Endothelial cell of umbilical vein (primary cell): ENCODE measurements around the gene KIF19. TPM values are rescaled to one million over a fixed set of nuclear protein-coding genes. Genes with fewer than 3 reads are reported as not detected.

Experiments used
- BruUV-seq: library from RNA; stranded (reverse); fragments of 400-500 nt; replicated peaks from 2 replicates; lab custom pipeline; 2021; lab: Mats Ljungman, UMichigan
- CTCF ChIA-PET: fragments of 300-600, 350-600 bp; sonication (Branson Sonifier 250); formaldehyde crosslinking; loops from one replicate; lab custom pipeline; 2021; ENCODE audit warnings: antibody characterized with exemption, inconsistent platforms; lab: Charles Lee
- POLR2A ChIA-PET: fragments of 300-600, 350-600 bp; sonication (Branson Sonifier 250); formaldehyde crosslinking; loops from one replicate; lab custom pipeline; 2021; ENCODE audit warnings: antibody characterized with exemption, inconsistent platforms; lab: Charles Lee
- DNase-seq: peaks from one replicate; pipeline ENCODE4 v3.0.0-alpha.2; 2011; ENCODE audit warnings: low read depth, low spot score
- FAIRE-seq: peaks from 2 replicates; lab custom pipeline; 2011; peaks lifted over from hg19 to GRCh38; lab: Jason Lieb, UNC
- H2AFZ ChIP-seq: 2 replicates; pipeline ENCODE4 v1.6.0; 2012; ENCODE audit warnings: low read depth, low read length, control low read depth, inconsistent platforms
- H3K27ac ChIP-seq: 2 replicates; pipeline ENCODE4 v1.5.1; 2011; ENCODE audit warnings: low read depth, mild to moderate bottlenecking, control low read depth, low read length, moderate library complexity; ENCODE audit not compliant: insufficient read depth
- H3K27me3 ChIP-seq, 2 experiments: 2 replicates each; pipeline versions ENCODE4 v1.6.0 to v1.6.1; 2011; ENCODE audit warnings: low read length in 2 of 2, mixed read lengths in 1 of 2; ENCODE audit not compliant: control insufficient read depth in 2 of 2, insufficient read depth in 2 of 2
- H3K36me3 ChIP-seq, 2 experiments: 2 replicates in 1 of 2; 3 replicates in 1 of 2; pipeline ENCODE4 v1.5.1; 2011; ENCODE audit warnings: low read length in 2 of 2, mild to moderate bottlenecking in 1 of 2, moderate library complexity in 1 of 2; ENCODE audit not compliant: control insufficient read depth in 2 of 2, insufficient read depth in 2 of 2; ENCODE audit errors: extremely low read depth in 1 of 2
- H3K4me1 ChIP-seq: 3 replicates; pipeline ENCODE4 v1.5.1; 2011; ENCODE audit warnings: mild to moderate bottlenecking, low read length; ENCODE audit not compliant: control insufficient read depth, insufficient read depth; ENCODE audit errors: extremely low read depth
- H3K4me2 ChIP-seq: 2 replicates; pipeline ENCODE4 v1.6.1; 2011; ENCODE audit warnings: low read length, control low read depth, mixed read lengths; ENCODE audit not compliant: insufficient read depth
- H3K4me3 ChIP-seq, 3 experiments: fragments of 200-600 bp in 1 of 3; sonication (generic), shearing (Covaris generic) in 1 of 3; replicated peaks in 1 of 3; 2 replicates each; pipeline ENCODE4 v1.5.1; 2011 to 2016; ENCODE audit warnings: control low read depth in 3 of 3, low read length in 3 of 3, mild to moderate bottlenecking in 2 of 3, inconsistent platforms in 1 of 3, low read depth in 1 of 3, moderate library complexity in 1 of 3; ENCODE audit not compliant: insufficient read depth in 1 of 3
- H3K79me2 ChIP-seq: 2 replicates; pipeline ENCODE4 v1.6.0; 2012; ENCODE audit warnings: low read length, inconsistent platforms; ENCODE audit not compliant: control insufficient read depth, insufficient read depth
- H3K9ac ChIP-seq: replicated peaks from 2 replicates; pipeline ENCODE3; 2011; ENCODE audit warnings: low read length, control low read depth; ENCODE audit not compliant: insufficient read depth; ENCODE audit errors: extremely low read depth
- H3K9me1 ChIP-seq: replicated peaks from 3 replicates; pipeline ENCODE4 v1.6.0; 2011; ENCODE audit warnings: mild to moderate bottlenecking, low read length; ENCODE audit not compliant: control insufficient read depth, insufficient read depth; ENCODE audit errors: extremely low read depth
- H3K9me3 ChIP-seq: replicated peaks from 2 replicates; pipeline ENCODE4 v1.5.1; 2012; ENCODE audit warnings: low read length, inconsistent platforms; ENCODE audit not compliant: control insufficient read depth, insufficient read depth
- H4K20me1 ChIP-seq: replicated peaks from 2 replicates; pipeline ENCODE3; 2011; ENCODE audit warnings: mild to moderate bottlenecking, low read length; ENCODE audit not compliant: control insufficient read depth, insufficient read depth; ENCODE audit errors: extremely low read depth
- CTCF ChIP-seq, 2 donors: IDR thresholded peaks; 1 replicate in 1 of 2; 2 replicates in 1 of 2; pipeline ENCODE4 v1.5.1; 2011; ENCODE audit warnings: low read length in 2 of 2, mild to moderate bottlenecking in 2 of 2, moderate library complexity in 2 of 2, control low read depth in 1 of 2, inconsistent platforms in 1 of 2, low read depth in 1 of 2; ENCODE audit not compliant: insufficient read depth in 1 of 2; ENCODE audit errors: extremely low read depth in 1 of 2
- EZH2 ChIP-seq: IDR thresholded peaks from 2 replicates; pipeline ENCODE4 v1.6.1; 2012; ENCODE audit warnings: borderline replicate concordance, low read depth, mild to moderate bottlenecking, moderate library complexity, low read length, inconsistent platforms; ENCODE audit not compliant: severe bottlenecking
- FOS ChIP-seq: IDR thresholded peaks from 2 replicates; pipeline ENCODE4 v1.6.1; 2011; ENCODE audit warnings: mild to moderate bottlenecking, low read length, moderate library complexity, borderline replicate concordance; ENCODE audit not compliant: insufficient read depth
- GATA2 ChIP-seq: IDR thresholded peaks from 2 replicates; pipeline ENCODE4 v1.7.0; 2011; ENCODE audit warnings: low read depth, mild to moderate bottlenecking, moderate library complexity, mixed read lengths, low read length; ENCODE audit not compliant: insufficient read length, insufficient read depth
- JUN ChIP-seq: IDR thresholded peaks from 2 replicates; pipeline ENCODE4 v1.6.1; 2011; ENCODE audit warnings: borderline replicate concordance, low read depth; ENCODE audit not compliant: insufficient read length, insufficient read depth
- MYC ChIP-seq: IDR thresholded peaks from one replicate; pipeline ENCODE4 v1.6.1; 2011; ENCODE audit warnings: mild to moderate bottlenecking, low read depth, low read length
- POLR2A ChIP-seq: IDR thresholded peaks from 2 replicates; pipeline ENCODE4 v1.6.1; 2012; ENCODE audit warnings: low read depth, mild to moderate bottlenecking, control low read depth, low read length
- POLR2AphosphoS5 ChIP-seq: IDR thresholded peaks from 2 replicates; pipeline ENCODE4 v1.6.1; 2012; ENCODE audit warnings: low read depth, mild to moderate bottlenecking, control low read depth, low read length, moderate library complexity; ENCODE audit not compliant: insufficient read depth
- dilution Hi-C: fragments of 300-500 bp; cut with MboI; formaldehyde crosslinking; loops from one replicate; pipeline ENCODE4 v1.15.0; 2019; ENCODE audit warnings: low sequenced_read_pairs; ENCODE audit not compliant: extremely low pct_ligation_motif_present
- intact Hi-C: fragments of 100-400 bp; cut with micrococcal nuclease; formaldehyde crosslinking; loops from one replicate; pipeline ENCODE4 v1.10.0; 2022
- polyA plus RNA-seq, 4 experiments: library from polyadenylated mRNA; depleted of rRNA in 3 of 4; stranded (reverse) in 3 of 4; unstranded in 1 of 4; fragments of >200 nt; gene quantifications; 2 replicates each; pipeline versions ENCODE4 v1.2.1 to v1.2.3, GENCODE V29; 2011 to 2012; ENCODE audit warnings: missing spikeins in 1 of 4
- total RNA-seq: library from RNA; stranded (reverse); gene quantifications from 2 replicates; pipeline ENCODE4 v1.2.3, GENCODE V29; 2021
- TF ChIP-seq, protein P1 (sequence below): IDR thresholded peaks from 2 replicates; pipeline ENCODE4 v1.6.1; 2011; ENCODE audit not compliant: insufficient read depth, insufficient read length

The KIF19 gene
- total and polyA plus RNA-seq, 2 donors (not counting 3 experiments of a cell fraction or from before 2014, with no cell fraction given): 0.10 to 0.84 TPM

GRCh38 chr17:74325376-74325742, 667 bp upstream of the KIF19 start:
- DNase-seq: no peak
- H3K79me2 ChIP-seq: no peaks in the 10 kb centered on the region
- CTCF ChIA-PET: no interaction called here
- no TSS peak for BruUV-seq
- FAIRE-seq: no peak
- no peak overlapping the region for H3K9ac ChIP-seq
- no peak overlapping the region for H3K4me3 ChIP-seq
- H4K20me1 ChIP-seq: no peaks in the 10 kb centered on the region
- H3K4me2 ChIP-seq: no peak overlapping the region
- TF ChIP-seq POLR2A: no peak
- TF ChIP-seq GATA2: no peak
- TF ChIP-seq, protein P1, sequence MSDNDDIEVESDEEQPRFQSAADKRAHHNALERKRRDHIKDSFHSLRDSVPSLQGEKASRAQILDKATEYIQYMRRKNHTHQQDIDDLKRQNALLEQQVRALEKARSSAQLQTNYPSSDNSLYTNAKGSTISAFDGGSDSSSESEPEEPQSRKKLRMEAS: no peak
- TF ChIP-seq EZH2: no peak
- no peak for TF ChIP-seq MYC
- TF ChIP-seq POLR2AphosphoS5: no peak
- TF ChIP-seq JUN: no peak
- TF ChIP-seq FOS: no peak
- TF ChIP-seq CTCF (IDR thresholded peaks at IDR 0.05; ENCODE audit: extremely low read depth in 1 of 2, insufficient read depth in 1 of 2, low read depth in 1 of 2, low read length in 2 of 2): no peak
- H3K9me3 ChIP-seq: no peaks in the 10 kb centered on the region
- no peaks in the 10 kb centered on the region for H3K9me1 ChIP-seq
- no peak overlapping the region for H2AFZ ChIP-seq
- intact Hi-C loops (no loop called here), dilution Hi-C loops (no loop called here)
- peaks cover 2% of the 10 kb centered on the region for H3K4me1 ChIP-seq
- H3K36me3 ChIP-seq: no peaks in the 10 kb centered on the region
- H3K27ac ChIP-seq: no peak overlapping the region
- H3K27me3 ChIP-seq: peaks cover 0 to 4% of the 10 kb centered on the region in 2 experiments
- POLR2A ChIA-PET: no interaction called here
